ENCODE results near the gene STX4. TPM values are rescaled to one million over a fixed set of nuclear protein-coding genes. Genes with fewer than 3 reads are reported as not detected.

The STX4 gene, protein sequence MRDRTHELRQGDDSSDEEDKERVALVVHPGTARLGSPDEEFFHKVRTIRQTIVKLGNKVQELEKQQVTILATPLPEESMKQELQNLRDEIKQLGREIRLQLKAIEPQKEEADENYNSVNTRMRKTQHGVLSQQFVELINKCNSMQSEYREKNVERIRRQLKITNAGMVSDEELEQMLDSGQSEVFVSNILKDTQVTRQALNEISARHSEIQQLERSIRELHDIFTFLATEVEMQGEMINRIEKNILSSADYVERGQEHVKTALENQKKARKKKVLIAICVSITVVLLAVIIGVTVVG
- 17.5 and 19.3 TPM in 2 replicates for total RNA-seq

DNA sequence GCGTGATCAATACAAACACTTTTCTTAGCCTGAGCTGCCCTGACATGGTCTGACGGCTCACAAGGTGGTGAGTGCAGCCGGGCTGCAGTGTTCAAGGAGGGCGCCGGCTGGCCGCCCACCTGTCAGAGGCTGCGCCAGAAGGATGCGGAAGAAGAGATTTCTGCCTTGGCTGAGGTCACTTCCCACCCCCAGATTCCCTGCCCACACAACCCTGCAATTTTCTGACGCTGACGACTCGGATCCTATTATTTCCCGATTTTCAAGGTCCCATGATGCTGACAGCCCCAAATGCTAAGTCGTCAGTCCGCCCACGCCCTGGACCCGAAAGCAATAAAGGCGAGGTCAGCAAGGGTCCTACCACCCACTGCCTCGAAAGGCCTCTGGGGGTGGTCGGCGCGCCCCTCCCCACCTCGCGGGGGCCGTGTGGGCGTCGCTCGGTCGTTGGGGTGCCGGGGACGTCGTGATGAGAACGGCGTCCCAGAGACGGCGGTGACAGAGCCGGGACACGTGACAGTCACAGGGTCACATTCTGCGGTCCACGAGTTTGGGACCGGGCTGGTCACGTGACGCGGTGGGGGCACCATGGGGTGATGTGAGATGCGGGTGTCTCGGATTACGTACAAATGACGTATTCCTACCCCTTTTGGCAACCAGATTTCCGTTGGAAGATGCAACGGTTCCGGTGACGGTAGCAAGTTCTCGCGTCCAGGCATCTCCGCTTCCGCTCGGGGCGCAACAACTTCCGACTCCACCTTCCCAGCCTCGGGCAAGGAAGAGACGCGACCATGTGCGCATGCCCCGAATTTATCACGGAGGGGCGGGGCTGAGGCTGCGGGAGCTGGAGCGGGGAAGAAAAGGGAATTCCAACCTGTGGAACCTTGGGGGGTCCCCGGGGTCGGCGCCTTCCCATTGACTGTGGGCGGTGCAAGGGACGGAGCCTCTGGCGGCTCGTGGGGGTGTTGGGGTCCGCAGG, at the start of gene STX4:
Gene STX4 (plus strand): TSS at position 823 of the 973 bp plus-strand sequence. CDS start 248 bp downstream, outside the sequence.

DNA sequence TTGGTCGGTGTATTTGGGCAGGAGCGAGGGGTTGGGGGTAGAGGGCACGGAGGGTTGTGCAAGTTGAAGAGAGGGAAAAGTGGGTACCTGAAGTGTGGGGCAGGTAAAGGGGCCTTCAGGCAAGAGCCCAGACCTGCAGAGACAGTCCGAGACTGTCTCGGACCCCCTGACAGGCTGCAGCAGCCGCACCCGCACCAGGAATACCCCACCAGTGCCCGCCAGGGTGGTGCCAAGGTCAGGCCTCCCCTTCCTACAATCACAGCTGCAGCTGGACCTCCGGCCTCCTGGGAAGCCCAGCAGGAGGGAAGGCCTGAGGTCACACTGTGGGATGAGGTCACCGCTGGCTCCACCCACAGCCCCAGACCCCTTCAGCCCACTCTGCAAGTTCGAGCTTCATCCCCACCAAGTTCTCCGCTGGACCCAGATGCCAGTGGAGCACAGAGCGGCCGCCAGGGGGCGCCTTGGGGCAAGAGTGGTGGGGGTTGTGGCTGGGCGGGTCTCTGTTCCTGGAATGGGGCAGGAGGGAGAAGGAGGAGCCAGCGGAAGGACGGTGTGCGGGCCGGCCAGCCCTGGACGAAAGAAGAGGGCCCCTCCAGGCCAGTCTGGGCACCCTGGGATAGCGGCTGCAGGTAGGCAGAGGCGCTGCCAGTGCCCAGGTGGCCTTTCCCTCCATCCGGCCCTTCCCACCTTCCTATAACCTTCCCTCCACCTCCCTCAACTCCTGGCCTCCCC, 48.5 kb upstream of the STX4 start, which contains the start of gene HSD3B7:
Gene HSD3B7 (plus strand): TSS at position 539 of the 732 bp plus-strand sequence. CDS start 452 bp downstream, outside the sequence.

DNA sequence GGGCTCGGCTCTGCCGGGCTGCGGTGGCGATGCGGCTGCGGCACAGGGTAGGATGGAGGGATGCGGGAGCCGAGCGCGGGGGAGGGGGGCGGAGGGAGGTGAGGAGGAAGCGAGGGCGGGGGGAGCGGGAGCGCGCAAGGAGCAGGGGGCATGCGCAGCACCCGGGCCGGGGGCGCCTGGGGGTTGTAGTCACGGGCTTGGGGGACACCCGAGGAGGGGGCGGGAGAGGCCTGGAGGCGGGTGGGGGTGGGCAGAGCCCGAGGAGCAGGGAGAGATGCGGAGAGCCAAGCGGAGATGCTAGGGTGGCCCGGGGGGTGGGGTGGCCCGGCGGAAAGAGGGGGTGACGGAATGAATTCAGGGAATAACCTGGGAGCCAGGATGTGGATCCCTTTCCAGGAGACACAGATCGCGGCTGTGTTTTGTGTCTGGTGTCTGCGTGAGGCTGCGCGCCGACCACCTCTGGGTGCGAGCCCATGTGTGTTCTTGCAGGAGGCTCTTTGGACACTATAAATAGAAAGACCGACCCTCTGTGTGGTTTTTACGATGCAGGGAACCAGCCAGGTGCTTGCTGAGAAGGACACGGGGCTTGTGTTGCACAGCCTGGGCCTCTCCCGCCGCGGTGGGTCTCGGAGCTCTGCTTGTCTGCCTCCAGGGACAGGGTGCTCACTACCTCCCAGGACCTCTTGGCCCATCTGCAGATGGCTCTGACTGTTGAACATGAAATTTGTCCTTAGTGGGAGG, 22.6 kb upstream of the STX4 start, which contains the start of gene STX1B:
Gene STX1B (minus strand): TSS at position 54 of the 741 bp plus-strand sequence. CDS start 242 bp downstream, outside the sequence.

DNA sequence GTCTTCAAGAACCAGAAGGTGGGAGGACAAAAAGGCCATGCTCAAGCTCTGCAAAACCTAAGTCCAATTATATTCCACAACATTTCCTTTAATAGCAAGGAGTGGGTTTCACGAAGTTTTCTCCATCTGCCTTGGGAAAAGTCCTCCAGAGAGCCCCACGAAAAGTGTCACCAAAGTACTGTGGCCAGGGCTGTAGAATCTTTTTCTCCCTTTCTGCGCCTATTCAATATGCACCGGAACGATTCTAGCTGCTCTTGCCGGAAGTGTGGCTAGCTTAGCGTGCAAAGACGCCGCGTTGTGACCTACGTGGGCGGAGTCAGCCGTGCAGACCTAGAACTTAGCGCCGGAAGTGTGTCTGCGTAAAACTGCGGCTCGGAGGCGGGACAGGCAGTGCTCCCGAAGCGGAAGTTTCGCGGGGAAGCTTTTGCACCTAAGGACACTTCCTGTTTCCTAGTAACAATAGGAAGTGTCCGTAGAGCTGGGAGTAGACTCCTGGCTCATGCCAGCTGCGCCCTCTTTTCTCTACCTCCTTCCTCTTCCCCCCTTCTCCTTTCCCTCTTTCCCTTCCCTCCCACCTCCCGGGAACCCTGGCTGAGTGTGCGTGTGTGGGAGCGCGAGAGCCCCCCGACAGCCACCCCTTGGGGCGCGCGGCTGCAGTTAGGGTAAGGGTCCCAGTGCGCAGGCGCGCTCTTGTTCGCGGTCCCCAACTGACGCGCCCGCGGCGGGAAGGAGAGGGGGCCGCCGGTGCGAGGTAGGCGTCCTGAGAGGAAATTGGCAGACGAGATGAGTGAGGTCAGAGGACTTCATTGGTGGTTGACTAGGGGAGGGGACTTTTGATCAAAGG, 40.8 kb downstream of the STX4 start, which contains the start of the genes ZNF646 and ZNF668:
Gene ZNF646 (plus strand): TSS at position 453 of the 844 bp plus-strand sequence. CDS start 1,903 bp downstream, outside the sequence.
Gene ZNF668 (minus strand): TSS at position 271 of the 844 bp plus-strand sequence. CDS start 9,781 bp downstream, outside the sequence.

DNA sequence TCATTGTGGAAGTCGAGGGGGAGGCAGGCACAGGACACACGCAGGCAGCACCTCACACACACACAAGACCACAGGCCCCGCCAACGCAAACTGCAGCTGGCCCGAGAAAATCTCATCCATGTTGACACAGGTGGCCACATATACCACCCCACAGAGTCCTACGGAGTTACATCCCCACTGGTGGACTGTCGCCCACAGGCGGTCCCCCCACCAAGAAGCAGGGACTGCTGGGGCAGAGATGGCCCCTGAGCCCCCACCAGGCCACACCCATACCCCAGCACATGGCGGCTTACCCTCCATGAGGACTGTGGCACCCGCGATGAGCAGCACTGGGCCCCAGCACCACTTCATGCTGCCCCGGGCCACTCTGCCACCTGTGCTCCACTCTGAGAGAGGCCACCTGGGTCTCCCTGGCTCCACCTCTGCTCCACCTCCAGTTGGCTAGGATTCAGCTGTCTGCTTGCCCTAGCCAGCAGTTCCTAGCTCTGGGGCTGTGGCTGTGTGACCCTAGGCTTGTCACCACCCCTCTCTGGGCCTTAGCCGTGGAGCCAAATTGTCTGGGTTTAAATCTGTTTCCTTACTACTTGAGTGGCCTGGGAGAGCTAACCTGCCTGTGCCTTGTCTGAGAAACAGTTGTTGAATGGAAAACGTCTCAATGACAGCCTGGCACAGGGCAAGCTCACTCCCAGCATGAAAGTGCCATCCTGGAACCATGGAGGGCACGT, 55.3 kb downstream of the STX4 start, which contains the start of gene PRSS53:
Gene PRSS53 (minus strand): TSS at position 485 of the 725 bp plus-strand sequence. CDS start 134 bp downstream, at position 351.

Other genes with a start within 250 kb of the STX4 start
- gene ZNF629, start 246.4 kb upstream of the STX4 start, total RNA-seq, result 12.5 and 14.1 TPM in 2 replicates
- 79.2 and 85.0 TPM in 2 replicates for gene BCL7C, start 139.5 kb upstream of the STX4 start, total RNA-seq
- 2.5 and 4.7 TPM in 2 replicates for gene CTF1, start 136.9 kb upstream of the STX4 start, total RNA-seq
- 16.0 and 19.6 TPM in 2 replicates for gene FBXL19, start 110.0 kb upstream of the STX4 start, total RNA-seq
- 36.0 and 37.8 TPM in 2 replicates for gene ORAI3, start 84.5 kb upstream of the STX4 start, total RNA-seq
- 3.7 and 3.9 TPM in 2 replicates for gene SETD1A, start 75.8 kb upstream of the STX4 start, total RNA-seq
- 20.4 and 20.7 TPM in 2 replicates for gene HSD3B7, start 48.4 kb upstream of the STX4 start, total RNA-seq
- 0.50 and 1.2 TPM in 2 replicates for gene STX1B, start 22.9 kb upstream of the STX4 start, total RNA-seq
- 11.9 and 13.1 TPM in 2 replicates for gene ZNF668, start 40.7 kb downstream of the STX4 start, total RNA-seq
- 12.4 and 12.9 TPM in 2 replicates for gene ZNF646, start 40.9 kb downstream of the STX4 start, total RNA-seq
- gene PRSS53, start 55.4 kb downstream of the STX4 start, total RNA-seq, result 2.1 and 2.5 TPM in 2 replicates
- 171 and 200 TPM in 2 replicates for gene VKORC1, start 61.2 kb downstream of the STX4 start, total RNA-seq
- gene BCKDK, start 74.8 kb downstream of the STX4 start, total RNA-seq, result 63.5 and 66.2 TPM in 2 replicates
- 40.9 and 41.2 TPM in 2 replicates for gene KAT8, start 84.1 kb downstream of the STX4 start, total RNA-seq
- 0.30 and 1.0 TPM in 2 replicates for gene PRSS8, start 102.2 kb downstream of the STX4 start, total RNA-seq
- gene PRSS36, start 116.5 kb downstream of the STX4 start, total RNA-seq, result under 0.01 and 0.30 TPM in 2 replicates
- 51.4 and 86.5 TPM in 2 replicates for gene FUS, start 146.6 kb downstream of the STX4 start, total RNA-seq
- 58.8 and 61.8 TPM in 2 replicates for gene PYCARD, start 169.2 kb downstream of the STX4 start, total RNA-seq
- under 0.01 TPM in 1 of 2 replicates, not detected in the other for gene TRIM72, start 180.6 kb downstream of the STX4 start, total RNA-seq
- gene PYDC1, start 183.6 kb downstream of the STX4 start, total RNA-seq, result not detected in 2 replicates
- not detected in 2 replicates for gene ITGAM, start 226.4 kb downstream of the STX4 start, total RNA-seq

Measured in bronchus fibroblast of lung (primary cell).